ENCODE data around the gene DMD.

The DMD gene

GRCh38 chrX:31070057-31070468, 2141.3 kb downstream of the DMD start:
- no peak for DNase-seq

Data from nucleus accumbens (tissue), 56 donors.